ENCODE data around the gene LTBP1.

GRCh38 chr2:33268246-33268831, 321.6 kb downstream of the LTBP1 start:
- no peak for TF ChIP-seq CTCF (IDR thresholded peaks at IDR 0.05; ENCODE audit: insufficient read depth, low read length)
- no peak for TF ChIP-seq SPI1 (IDR thresholded peaks at IDR 0.05; ENCODE audit: borderline replicate concordance, low read depth)
- TF ChIP-seq REST (IDR thresholded peaks at IDR 0.05; ENCODE audit: insufficient replicate concordance, low read depth), result no peak
- no peak for TF ChIP-seq GABPA (IDR thresholded peaks at IDR 0.05; ENCODE audit: low read depth)
- no peak for TF ChIP-seq POLR2AphosphoS5 (IDR thresholded peaks at IDR 0.05; ENCODE audit: low read depth)

All from HL-60 (cell line).